Esophagus squamous epithelium (tissue), 5 donors: ENCODE measurements around the gene RNF157. TPM values are rescaled to one million over a fixed set of nuclear protein-coding genes. Genes with fewer than 3 reads are reported as not detected.
"Not testable (repeated sequence)": the region's sequence is repeated elsewhere in the genome, so short reads cannot be mapped to it uniquely, and the experiment has no call there.

Experiments used
- DNase-seq: peaks from one replicate; lab custom pipeline; 2025; lab: John Stamatoyannopoulos, UW
- H3K27ac ChIP-seq, 4 donors: fragments of 200-600 bp; sonication (generic); one replicate each; pipeline ENCODE4 v1.5.1; 2016 to 2019; ENCODE audit warnings: mild to moderate bottlenecking in 1 of 4
- H3K27me3 ChIP-seq, 4 donors: fragments of 200-600 bp; sonication (generic); 1 replicate in 3 of 4; 2 replicates in 1 of 4; pipeline versions ENCODE4 v1.5.1 to v1.6.0; 2017 to 2021; ENCODE audit warnings: antibody characterized with exemption in 1 of 4
- H3K36me3 ChIP-seq, 3 donors: fragments of 200-600 bp; sonication (generic); one replicate each; pipeline ENCODE4 v1.5.1; 2016 to 2019
- H3K4me1 ChIP-seq, 3 donors: fragments of 200-600 bp; sonication (generic); one replicate each; pipeline ENCODE4 v1.5.1; 2017 to 2019
- H3K4me3 ChIP-seq, 4 donors: fragments of 200-600 bp; sonication (generic); 1 replicate in 3 of 4; 2 replicates in 1 of 4; pipeline ENCODE4 v1.5.1; 2016 to 2019; ENCODE audit warnings: mild to moderate bottlenecking in 2 of 4, moderate library complexity in 1 of 4
- H3K9me3 ChIP-seq, 3 donors: fragments of 200-600 bp; sonication (generic); one replicate each; pipeline ENCODE4 v1.5.1; 2016 to 2019
- CTCF ChIP-seq, 6 experiments: fragments of 450-650 bp in 4 of 6; fragments of 200-600 bp in 2 of 6; sonication (generic) in 2 of 6; IDR thresholded peaks; one replicate each; pipeline ENCODE4 v1.5.1; 2016 to 2019; ENCODE audit warnings: antibody characterized with exemption in 6 of 6, mild to moderate bottlenecking in 4 of 6, moderate library complexity in 4 of 6
- POLR2A ChIP-seq, 4 donors: fragments of 450-650 bp; IDR thresholded peaks; one replicate each; pipeline ENCODE4 v1.6.1; 2017; ENCODE audit warnings: antibody characterized with exemption in 4 of 4, mild to moderate bottlenecking in 4 of 4, moderate library complexity in 3 of 4
- WGBS, 2 donors: methylation state at CpG; one replicate each; pipeline ENCODE4 v1.1.5; 2018; 5-methylcytosine and 5-hydroxymethylcytosine counted together
- intact Hi-C: fragments of 100-400 bp; cut with DNase I; formaldehyde crosslinking; loops from one replicate; pipeline ENCODE4 v1.15.0; 2022
- total RNA-seq, 4 donors: library from RNA; depleted of rRNA; stranded (reverse); fragments of >200 nt; gene quantifications; one replicate each; pipeline ENCODE4 v1.1.0, GENCODE V29; 2016
- donor health status: DM: yes; HTN: yes; CAD: no.

Gene RNF157
- total RNA-seq, 4 donors from 2014 or later, result 0.11 to 3.4 (median 0.26) TPM

- Histone ChIP-seq H3K4me3 (peak overlapping the region in 1 of 4 donors; percentile 4), H3K9me3 (no peaks in the 10 kb centered on the region), H3K36me3 (no peaks in the 10 kb centered on the region), H3K4me1 (peaks cover 34 to 79% (median 44%) of the 10 kb centered on the region in 3 donors), H3K27ac (peak overlapping the region; percentile 79 to 86 (median 82)), H3K27me3 (no peaks in the 10 kb centered on the region)
- peak in 1 of 4 donors; percentile 44 for TF ChIP-seq POLR2A (IDR thresholded peaks at IDR 0.05)
- TF ChIP-seq CTCF (IDR thresholded peaks at IDR 0.05), result no peak
- no peak for DNase-seq
- WGBS, 2 donors, result 27 to 33% methylated on average over 8 to 9 of the region's 9 CpGs
- intact Hi-C loops, result no loop called here
These were observed 22.5 kb upstream of the RNF157 start for GRCh38 chr17:76262732-76263344.

GRCh38 chr17:76261421-76262215 lies 21.3 kb upstream of the RNF157 start:
- H3K4me3 ChIP-seq, result no peak overlapping the region
- H3K36me3 ChIP-seq, result no peaks in the 10 kb centered on the region
- H3K27ac ChIP-seq, result peak overlapping the region; percentile 67 to 86 (median 82)
- H3K9me3 ChIP-seq, result no peaks in the 10 kb centered on the region
- DNase-seq, result no peak
- H3K4me1 ChIP-seq, result peaks cover 22 to 67% (median 33%) of the 10 kb centered on the region in 3 donors
- no peaks in the 10 kb centered on the region for H3K27me3 ChIP-seq
- WGBS, 2 donors, result 66 to 78% methylated on average over 11 to 15 of the region's 23 CpGs
- intact Hi-C loops, result no loop called here
- TF ChIP-seq CTCF (IDR thresholded peaks at IDR 0.05), result no peak
- TF ChIP-seq POLR2A (IDR thresholded peaks at IDR 0.05), result no peak

DNA sequence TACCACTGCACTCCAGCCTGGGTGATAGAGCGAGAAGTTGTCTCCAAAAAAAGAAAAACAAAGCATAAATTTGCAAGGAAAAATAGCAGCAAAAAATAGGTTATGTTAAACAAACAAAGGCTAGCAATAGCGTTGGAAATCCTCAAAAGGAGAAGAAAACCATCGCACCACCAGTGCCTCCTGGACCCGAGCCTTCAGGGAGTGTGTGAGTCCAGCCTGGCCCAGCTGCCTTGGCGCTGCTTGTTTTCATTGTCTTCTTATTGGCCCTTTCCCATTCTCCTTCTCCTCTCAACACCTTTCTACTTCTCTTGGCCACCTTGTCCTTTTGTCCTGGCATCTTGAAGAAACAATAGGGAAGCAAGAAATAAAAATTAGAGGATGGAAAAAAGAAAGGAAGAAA lies 20.4 kb upstream of the RNF157 start:
- H3K9me3 ChIP-seq, result no peaks in the 10 kb centered on the region
- H3K36me3 ChIP-seq, result no peaks in the 10 kb centered on the region
- no peaks in the 10 kb centered on the region for H3K27me3 ChIP-seq
- H3K4me3 ChIP-seq, result peak overlapping the region in 1 of 4 donors; percentile 1
- WGBS, 2 donors, result 58 to 89% methylated on average over 4 to 5 of the region's 5 CpGs
- H3K4me1 ChIP-seq, result peaks cover 20 to 63% (median 31%) of the 10 kb centered on the region in 3 donors
- DNase-seq, result no peak
- H3K27ac ChIP-seq, result peak overlapping the region in 2 of 4 donors; percentile 70 to 75
- TF ChIP-seq POLR2A (IDR thresholded peaks at IDR 0.05) (no peak), CTCF (IDR thresholded peaks at IDR 0.05) (no peak)
- intact Hi-C loops, result no loop called here

DNA sequence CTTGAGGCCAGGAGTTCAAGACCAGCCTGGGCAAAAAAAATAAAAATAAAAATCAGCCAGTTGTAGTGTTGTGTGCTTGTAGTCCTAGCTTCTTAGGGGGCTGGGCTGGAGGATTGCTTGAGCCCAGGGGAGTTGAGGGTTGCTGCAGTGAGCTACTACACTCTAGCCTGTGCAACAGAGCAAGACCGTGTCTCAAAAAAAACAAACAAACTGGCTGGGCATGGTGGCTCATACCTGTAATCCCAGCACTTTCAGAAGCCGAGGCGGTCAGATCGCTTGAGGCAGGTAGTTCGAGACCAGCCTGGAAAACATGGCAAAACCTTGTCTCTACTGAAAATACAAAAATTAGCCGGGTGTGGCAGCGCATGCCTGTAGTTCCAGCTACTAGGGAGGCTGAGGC lies 19.9 kb upstream of the RNF157 start:
- intact Hi-C loops, result no loop called here
- DNase-seq, result no peak
- WGBS, 2 donors, result 83 to 91% methylated on average over 7 of the region's 7 CpGs
- no peaks in the 10 kb centered on the region for H3K27me3 ChIP-seq
- H3K9me3 ChIP-seq, result no peaks in the 10 kb centered on the region
- H3K27ac ChIP-seq, result peak overlapping the region; percentile 36 to 75 (median 56)
- no peaks in the 10 kb centered on the region for H3K36me3 ChIP-seq
- peaks cover 20 to 63% (median 31%) of the 10 kb centered on the region in 3 donors for H3K4me1 ChIP-seq
- TF ChIP-seq POLR2A (IDR thresholded peaks at IDR 0.05) (no peak), CTCF (IDR thresholded peaks at IDR 0.05) (no peak)
- H3K4me3 ChIP-seq, result no peak overlapping the region

DNA sequence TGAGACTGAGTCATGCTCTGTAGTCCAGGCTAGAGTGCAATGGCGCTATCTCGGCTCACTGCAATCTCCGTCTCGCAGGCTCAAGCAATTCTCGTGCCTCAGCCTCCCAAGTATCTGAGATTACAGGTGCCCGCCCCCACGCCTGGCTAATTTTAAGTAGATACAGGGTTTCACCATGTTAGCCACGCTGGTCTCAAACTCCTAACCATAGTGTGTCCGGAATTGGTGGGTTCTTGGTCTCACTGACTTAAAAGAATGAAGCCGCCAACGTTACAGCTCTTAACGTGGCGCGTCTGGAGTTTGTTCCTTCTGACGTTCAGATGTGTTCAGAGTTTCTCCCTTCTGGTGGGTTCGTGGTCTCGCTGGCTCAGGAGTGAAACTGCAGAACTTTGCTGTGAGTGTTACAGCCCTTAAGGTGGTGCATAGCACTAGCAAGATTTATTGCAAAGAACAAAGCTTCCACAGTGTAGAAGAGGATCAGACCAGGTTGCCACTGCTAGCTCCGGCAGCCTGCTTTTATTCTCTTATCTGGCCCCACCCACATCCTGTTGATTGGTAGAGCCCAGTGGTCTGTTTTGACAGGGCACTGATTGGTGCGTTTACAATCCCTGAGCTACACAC lies 16.2 kb upstream of the RNF157 start:
- peaks cover 7 to 51% (median 25%) of the 10 kb centered on the region in 3 donors for H3K4me1 ChIP-seq
- DNase-seq, H3K27ac ChIP-seq, intact Hi-C loops, H3K27me3 ChIP-seq, H3K36me3 ChIP-seq, H3K4me3 ChIP-seq, H3K9me3 ChIP-seq: not testable (repeated sequence)
- WGBS, 2 donors, result 71 to 86% methylated on average over 18 to 19 of the region's 19 CpGs
